SK-N-SH treated with all-trans-retinoic acid at 6 μM for 48 hours (cell line): Measurements from ENCODE around the gene CCDC40.

Experiments
- ARNTL ChIP-seq: fragments of 450-650 bp; formaldehyde crosslinking; IDR thresholded peaks from 2 replicates; pipeline ENCODE4 v1.5.0; 2020; ENCODE audit warnings: low read depth, mild to moderate bottlenecking, moderate library complexity, borderline replicate concordance
- CREB5 ChIP-seq: fragments of 250-450 bp; sonication (Bioruptor Pico); IDR thresholded peaks from 2 replicates; pipeline ENCODE4 v1.5.1; 2020; ENCODE audit warnings: low read depth, mild to moderate bottlenecking, moderate library complexity
- PATZ1 ChIP-seq: fragments of 250-450 bp; sonication (Bioruptor Pico); IDR thresholded peaks from 2 replicates; pipeline ENCODE4 v1.8.0; 2020; ENCODE audit warnings: mild to moderate bottlenecking, moderate library complexity, borderline replicate concordance
- POU6F1 ChIP-seq: fragments of 250-450 bp; sonication (Bioruptor Pico); IDR thresholded peaks from 2 replicates; pipeline ENCODE4 v1.8.0; 2021; ENCODE audit warnings: low read depth, mild to moderate bottlenecking, moderate library complexity, borderline replicate concordance
- SNAI2 ChIP-seq: fragments of 250-450 bp; sonication (Bioruptor Pico); IDR thresholded peaks from 2 replicates; pipeline ENCODE4 v1.5.0; 2020; ENCODE audit warnings: mild to moderate bottlenecking, moderate library complexity
- TSHZ2 ChIP-seq: fragments of 250-450 bp; sonication (Bioruptor Pico); IDR thresholded peaks from 2 replicates; pipeline ENCODE4 v1.5.0; 2020; ENCODE audit warnings: mild to moderate bottlenecking, moderate library complexity
- ZFP3 ChIP-seq: fragments of 250-450 bp; sonication (Bioruptor Pico); IDR thresholded peaks from 2 replicates; pipeline ENCODE4 v1.5.0; 2020; ENCODE audit warnings: mild to moderate bottlenecking, moderate library complexity
- ZFP30 ChIP-seq: fragments of 450-650 bp; formaldehyde crosslinking; IDR thresholded peaks from 2 replicates; pipeline ENCODE4 v1.5.0; 2022; ENCODE audit warnings: mild to moderate bottlenecking, moderate library complexity
- ZNF565 ChIP-seq: fragments of 450-650 bp; formaldehyde crosslinking; conservative IDR thresholded peaks from 2 replicates; pipeline ENCODE4 v1.5.0; 2020; ENCODE audit warnings: low read depth, mild to moderate bottlenecking, moderate library complexity
- ZNF8 ChIP-seq: fragments of 450-650 bp; formaldehyde crosslinking; IDR thresholded peaks from 2 replicates; pipeline ENCODE4 v1.5.0; 2020; ENCODE audit warnings: mild to moderate bottlenecking, moderate library complexity

- TF ChIP-seq ZFP30 (no peak), ZNF8 (CRISPR knock-in tag) (no peak), CREB5 (CRISPR knock-in tag) (no peak), SNAI2 (CRISPR knock-in tag) (no peak), POU6F1 (CRISPR knock-in tag) (no peak), PATZ1 (CRISPR knock-in tag) (no peak), ZFP3 (no peak), ZNF565 (CRISPR knock-in tag) (no peak), ARNTL (no peak), TSHZ2 (CRISPR knock-in tag) (no peak)
These were observed 76.1 kb downstream of the CCDC40 start for GRCh38 chr17:80112471-80113032.
